ENCODE results near the gene RTN4RL1.

Gene RTN4RL1

GRCh38 chr17:2043785-2044184, 18.7 kb upstream of the RTN4RL1 start:
- no peak for DNase-seq

GRCh38 chr17:2042933-2043332, 17.8 kb upstream of the RTN4RL1 start:
- DNase-seq, result no peak

- no peak for DNase-seq
Measured at GRCh38 chr17:2042390-2042847, 17.3 kb upstream of the RTN4RL1 start.

- peak; percentile 96 for DNase-seq
Measured at GRCh38 chr17:2041561-2042389, 16.6 kb upstream of the RTN4RL1 start, which contains the start of gene OVCA2. OVCA2 (plus strand) TSS chr17:2042022; CDS start chr17:2042048, 26 bp downstream.

DNA sequence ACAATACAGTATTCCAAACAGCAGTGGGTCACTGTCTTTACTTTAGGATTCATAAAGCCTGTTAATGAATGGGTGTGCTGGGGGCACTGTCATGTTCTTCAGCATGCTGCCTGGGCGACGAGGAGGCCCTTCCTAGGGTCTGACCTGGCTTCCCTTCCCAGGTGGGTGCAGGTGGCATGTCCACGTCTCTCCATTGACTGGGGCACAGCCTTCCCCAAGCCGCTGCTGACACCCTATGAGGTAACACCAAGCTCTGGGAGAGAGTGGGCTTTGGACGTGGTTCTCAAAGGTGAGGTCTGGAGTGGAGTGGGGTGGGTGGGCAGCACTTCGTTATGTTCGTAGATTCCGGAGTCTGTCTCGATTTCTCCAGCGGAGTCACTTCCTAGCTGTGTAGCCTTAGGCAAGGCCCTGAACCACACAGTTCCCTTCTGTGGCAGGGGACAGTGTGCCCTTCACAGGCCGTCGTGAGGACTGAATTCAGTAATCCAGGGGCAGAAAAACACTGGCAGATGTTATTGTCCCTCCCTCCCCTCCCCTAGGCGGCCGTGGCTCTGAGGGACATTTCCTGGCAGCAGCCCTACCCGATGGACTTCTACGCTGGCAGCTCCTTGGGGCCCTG, 15.9 kb upstream of the RTN4RL1 start:
- no peak for DNase-seq

GRCh38 chr17:2040219-2040827, 15.2 kb upstream of the RTN4RL1 start:
- DNase-seq, result no peak

DNA sequence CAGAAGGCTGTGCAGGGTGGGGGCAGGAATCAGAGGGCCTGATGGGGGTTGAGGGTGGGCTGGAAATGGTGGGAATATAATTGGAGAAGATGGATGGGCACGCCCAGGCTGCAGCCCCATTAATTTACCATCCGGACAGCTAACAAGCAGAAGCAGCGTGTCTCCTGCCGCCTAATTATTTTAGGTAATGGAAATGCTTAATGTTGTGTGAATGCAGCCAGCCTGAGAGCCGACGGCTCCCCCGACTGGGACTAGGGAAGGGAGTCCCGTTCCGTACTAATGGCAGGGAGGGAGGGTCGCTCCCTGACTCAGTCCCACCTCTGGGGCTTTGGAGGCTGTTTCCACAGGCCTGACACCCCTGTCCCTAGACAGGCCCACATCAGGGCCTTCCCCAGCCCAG, 12.0 kb upstream of the RTN4RL1 start:
- no peak for DNase-seq

DNA sequence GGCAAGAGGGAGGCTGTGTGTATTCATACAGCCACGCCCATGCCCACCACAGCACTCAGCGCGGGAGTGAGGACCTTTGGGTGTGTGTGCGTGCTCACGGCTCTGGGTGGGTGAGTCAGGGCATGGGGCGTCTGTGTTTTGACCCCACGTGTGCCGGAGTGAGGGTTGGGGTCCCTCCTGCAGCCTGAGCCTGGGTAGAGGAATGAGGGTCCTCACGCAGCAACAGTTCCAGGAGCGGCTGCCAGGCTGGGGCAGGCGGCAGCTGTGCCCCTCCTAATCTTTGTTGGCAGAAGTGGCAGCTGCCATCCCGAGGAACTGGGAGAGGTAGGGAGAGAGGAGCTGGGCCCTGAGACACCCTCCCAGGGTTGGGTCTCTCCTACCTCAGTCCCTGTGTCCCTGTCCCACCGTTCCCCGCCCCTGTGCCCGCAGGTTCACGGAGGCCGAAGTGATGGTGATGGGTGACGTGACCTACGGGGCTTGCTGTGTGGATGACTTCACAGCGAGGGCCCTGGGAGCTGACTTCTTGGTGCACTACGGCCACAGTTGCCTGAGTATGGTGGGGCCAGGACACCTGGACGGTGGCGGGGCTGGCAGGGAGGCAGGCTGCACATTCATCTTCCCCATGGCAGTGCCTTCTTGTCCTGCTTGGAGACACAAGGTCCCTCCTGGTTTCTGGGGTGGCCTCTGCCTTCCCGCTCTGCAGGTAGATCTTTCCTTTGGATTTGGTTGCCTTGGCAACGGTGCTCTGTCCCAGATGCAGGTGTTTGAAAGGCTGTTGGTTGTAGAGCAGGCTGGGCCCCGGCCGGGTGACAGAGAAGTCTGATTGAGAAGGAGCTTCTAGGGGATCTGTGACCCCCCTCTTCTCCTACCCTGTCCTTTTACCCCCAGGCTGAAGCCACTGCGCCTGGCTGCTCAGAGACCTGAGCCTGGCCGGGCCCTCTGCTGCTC, 10.7 kb upstream of the RTN4RL1 start:
- no peak for DNase-seq

GRCh38 chr17:2034806-2035540, 9.8 kb upstream of the RTN4RL1 start:
- DNase-seq, result no peak

DNA sequence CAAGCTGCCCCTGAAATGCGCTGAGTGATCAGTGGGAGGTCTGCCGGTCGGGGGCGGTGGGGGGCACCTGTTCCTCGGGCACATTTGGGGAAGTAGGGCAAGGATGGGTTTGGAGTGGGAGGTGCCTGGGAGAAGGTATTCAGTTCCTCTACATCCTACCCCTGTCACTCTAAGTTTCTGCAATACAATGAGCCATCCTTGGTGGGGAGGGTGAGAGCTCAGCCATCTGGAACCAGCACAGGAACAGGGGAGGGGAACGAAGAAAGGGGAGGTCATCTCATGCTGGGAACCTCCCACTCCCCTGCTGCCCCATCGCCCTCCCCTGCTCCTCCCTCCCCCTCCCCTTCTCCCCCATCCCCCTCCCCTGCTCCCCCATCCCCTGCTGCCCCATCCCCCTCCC, 9.0 kb upstream of the RTN4RL1 start:
- no peak for DNase-seq

GRCh38 chr17:2033153-2033552, 8.0 kb upstream of the RTN4RL1 start:
- DNase-seq, result no peak

DNA sequence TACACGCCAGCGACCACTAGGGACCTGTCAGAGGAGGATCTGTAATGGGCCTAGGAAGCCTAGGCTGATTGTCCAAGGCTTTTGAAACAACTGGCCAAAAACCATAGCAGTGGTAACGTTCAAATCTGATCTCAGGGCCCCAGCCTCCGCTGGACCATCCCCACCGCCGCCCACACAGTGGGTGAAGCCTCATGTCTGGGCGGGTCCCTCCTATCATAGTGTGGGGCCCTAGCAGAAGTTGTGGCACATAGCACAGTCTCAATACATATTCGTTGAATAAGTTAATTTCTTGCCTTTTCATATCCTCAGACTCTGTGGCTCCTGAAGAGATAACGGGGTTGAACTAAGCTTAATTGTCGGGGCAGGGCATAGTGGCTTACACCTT, 5.6 kb upstream of the RTN4RL1 start:
- no peak for DNase-seq

DNA sequence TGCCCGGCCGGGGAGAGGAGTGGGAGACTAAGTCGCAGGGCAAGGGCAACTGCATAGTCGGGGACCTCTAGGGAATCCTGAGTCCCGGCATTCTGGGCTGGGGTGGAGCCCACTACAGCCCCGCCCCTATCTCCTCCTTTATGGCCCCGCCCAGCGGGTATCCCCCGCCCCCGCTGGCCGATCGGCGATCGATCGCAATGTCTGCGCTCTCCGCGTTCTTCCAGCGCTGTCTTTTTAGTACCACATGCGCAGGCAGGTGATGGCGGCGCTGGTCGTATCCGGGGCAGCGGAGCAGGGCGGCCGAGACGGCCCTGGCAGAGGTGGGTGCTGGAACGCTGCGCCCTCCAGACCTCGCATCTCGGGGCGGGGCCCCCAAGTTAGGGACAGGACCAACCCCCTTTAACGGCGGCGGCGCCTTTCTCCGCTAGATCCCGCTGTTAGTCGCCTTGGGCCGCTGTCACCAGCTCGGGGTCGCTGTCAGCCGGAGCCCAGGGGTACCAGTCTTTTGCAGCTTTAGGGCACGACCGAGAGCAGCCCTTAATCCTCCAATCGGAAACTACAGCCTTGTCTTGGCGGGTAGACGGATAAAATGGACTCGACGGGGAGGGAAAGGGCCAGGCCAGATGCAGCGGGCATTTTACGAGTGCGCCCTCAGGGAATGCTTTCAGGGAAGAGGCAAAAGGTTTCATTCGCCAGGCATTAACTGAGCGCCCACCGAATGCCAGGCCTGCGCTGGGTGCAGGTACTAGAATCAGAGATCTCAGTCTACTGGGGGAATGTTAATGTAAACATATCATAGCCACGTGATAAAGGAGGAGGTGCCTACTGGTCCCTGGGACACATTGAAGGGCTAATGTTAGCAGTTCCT, 5.0 kb upstream of the RTN4RL1 start, which contains the start of gene DPH1:
Gene DPH1 (plus strand): TSS at position 243 of the 868 bp plus-strand sequence. CDS start 17 bp downstream, at position 260.
- DNase-seq, result peak; percentile 83

GRCh38 chr17:2028737-2029136, 3.6 kb upstream of the RTN4RL1 start:
- DNase-seq, result no peak

DNA sequence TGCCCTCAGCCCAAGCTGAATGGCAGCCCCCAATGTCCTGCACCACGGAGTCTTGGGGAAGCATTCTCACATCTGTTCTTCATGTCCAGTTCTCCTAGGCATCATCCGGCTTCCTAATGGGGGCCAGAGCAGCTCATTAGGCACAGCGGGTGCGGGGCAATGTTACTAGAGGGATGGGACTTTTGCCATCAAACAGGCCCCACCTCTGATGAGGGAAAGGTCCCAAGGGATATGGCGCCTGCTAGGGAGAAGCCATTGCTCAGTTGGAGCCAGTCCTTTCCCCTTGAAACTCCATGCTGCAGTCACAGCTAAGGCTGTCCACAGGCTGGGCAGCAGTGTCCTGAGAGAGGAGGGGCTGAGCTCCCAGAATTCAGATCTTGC, 3.1 kb upstream of the RTN4RL1 start:
- no peak for DNase-seq

DNA sequence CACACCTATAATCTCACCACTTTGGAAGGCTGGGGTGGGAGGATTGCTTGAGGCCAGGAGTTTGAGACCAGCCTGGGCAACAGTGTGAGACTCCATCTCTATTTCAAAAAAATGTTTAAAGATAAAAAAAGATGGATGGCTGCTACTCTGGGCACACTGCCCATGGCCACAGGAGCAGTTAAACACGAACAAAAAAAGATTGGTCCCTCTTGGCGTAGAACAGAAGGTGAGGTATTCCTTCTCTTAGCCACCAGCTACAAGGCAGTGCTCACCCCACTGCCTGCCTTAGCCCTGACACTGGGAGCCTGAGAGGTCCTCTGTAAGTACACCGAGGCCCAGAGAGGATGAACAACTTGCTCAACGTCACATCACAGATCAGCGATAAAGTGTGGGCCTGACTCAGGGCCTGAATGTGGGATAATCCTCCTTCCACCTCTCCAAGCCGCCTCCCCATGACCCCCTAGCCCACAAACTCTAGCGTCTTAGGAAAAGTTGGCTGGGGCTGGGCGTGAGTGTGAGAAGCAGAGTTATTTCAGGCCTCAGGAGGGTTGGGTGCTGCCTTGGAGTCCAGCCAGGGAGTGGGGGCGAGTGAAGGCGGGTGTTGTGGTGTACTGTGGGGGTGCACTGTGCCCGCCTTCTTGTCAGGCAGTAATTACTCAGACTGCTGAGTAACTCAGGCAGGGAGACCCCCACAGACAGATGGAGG, 2.5 kb upstream of the RTN4RL1 start:
- no peak for DNase-seq

GRCh38 chr17:2025622-2026309, 632 bp upstream of the RTN4RL1 start:
- DNase-seq, result no peak

DNA sequence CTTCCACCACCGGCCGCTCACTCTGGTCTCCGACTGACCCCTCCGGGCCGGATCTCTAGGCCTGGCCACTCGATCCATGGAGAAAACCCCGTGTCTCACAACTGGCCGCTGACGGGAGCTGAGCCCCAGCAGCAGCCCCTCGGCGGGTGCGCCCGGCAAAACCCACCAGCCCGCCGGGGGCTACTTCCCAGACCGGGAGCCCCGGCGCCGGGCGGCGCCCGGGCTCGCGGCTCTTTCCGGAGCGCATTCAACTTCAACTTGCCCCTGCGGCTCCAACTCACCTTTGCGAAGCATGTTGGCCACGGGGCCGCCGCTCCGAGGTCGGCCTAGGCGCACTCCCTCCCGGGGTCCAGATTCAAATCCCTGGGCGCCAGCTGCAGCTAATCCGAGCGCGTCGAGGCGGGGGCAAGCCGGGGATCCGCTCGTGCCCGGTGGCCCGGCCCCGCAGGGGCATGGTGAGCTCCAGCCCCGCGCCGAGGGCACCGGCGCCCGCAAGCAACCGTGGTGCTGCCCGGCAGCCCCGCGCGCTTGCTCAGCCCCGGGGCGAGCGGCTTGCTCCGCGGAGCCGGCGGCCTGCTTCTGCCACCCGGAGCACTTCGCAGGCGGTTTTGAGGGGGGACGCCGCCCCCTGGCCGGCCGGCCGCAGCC, 438 bp downstream of the RTN4RL1 start:
- no peak for DNase-seq
